Measurements from ENCODE around the gene KAZN. TPM values are rescaled to one million over a fixed set of nuclear protein-coding genes. Genes with fewer than 3 reads are reported as not detected.

Gene KAZN
- total RNA-seq, 1 experiment from 2014 or later, result 15.6 TPM

DNA sequence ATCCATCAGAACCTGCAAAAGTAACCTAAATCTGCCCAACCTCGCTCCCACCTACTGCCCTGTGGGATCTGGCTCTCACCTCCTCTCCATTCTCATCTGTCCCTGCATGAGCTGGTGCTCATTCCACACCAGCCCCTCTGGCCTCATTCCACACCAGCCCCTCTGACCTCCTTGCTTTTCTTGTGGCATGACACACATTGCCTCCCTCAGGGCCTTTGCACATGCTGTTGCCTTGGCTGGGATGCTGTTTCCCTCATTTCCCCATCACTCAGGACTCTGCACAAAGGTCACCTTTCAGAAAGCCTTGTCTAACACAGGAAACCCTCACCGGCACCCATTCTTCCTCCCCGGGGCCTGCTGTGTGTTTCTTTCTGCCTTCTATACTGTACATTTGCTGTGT, 197.1 kb downstream of the KAZN start:
- H3K9me2 ChIP-seq (ENCODE audit: insufficient read depth), result no peaks in the 10 kb centered on the region
- no peak overlapping the region for H3K4me2 ChIP-seq
- ChIA-PET CTCF (no interaction called here), POLR2A (ENCODE audit: unreplicated experiment) (no interaction called here)
- no peak overlapping the region for H2AFZ ChIP-seq
- no peaks in the 10 kb centered on the region for H3K79me2 ChIP-seq (ENCODE audit: low read depth)
- no peaks in the 10 kb centered on the region for H3K36me3 ChIP-seq (ENCODE audit: low read depth)
- intact Hi-C loops (cut with micrococcal nuclease; ENCODE audit: unreplicated experiment), result no loop called here
- H3K9me3 ChIP-seq (ENCODE audit: insufficient read depth, low read depth), result no peaks in the 10 kb centered on the region
- TF ChIP-seq, protein P1, sequence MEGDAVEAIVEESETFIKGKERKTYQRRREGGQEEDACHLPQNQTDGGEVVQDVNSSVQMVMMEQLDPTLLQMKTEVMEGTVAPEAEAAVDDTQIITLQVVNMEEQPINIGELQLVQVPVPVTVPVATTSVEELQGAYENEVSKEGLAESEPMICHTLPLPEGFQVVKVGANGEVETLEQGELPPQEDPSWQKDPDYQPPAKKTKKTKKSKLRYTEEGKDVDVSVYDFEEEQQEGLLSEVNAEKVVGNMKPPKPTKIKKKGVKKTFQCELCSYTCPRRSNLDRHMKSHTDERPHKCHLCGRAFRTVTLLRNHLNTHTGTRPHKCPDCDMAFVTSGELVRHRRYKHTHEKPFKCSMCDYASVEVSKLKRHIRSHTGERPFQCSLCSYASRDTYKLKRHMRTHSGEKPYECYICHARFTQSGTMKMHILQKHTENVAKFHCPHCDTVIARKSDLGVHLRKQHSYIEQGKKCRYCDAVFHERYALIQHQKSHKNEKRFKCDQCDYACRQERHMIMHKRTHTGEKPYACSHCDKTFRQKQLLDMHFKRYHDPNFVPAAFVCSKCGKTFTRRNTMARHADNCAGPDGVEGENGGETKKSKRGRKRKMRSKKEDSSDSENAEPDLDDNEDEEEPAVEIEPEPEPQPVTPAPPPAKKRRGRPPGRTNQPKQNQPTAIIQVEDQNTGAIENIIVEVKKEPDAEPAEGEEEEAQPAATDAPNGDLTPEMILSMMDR (conservative IDR thresholded peaks at IDR 0.05), result no peak
- TF ChIP-seq EZH2 (IDR thresholded peaks at IDR 0.05; ENCODE audit: low read depth), result no peak
- H3K4me3 ChIP-seq, result no peak overlapping the region
- BruUV-seq (replicated peaks), result no TSS peak
- no peaks in the 10 kb centered on the region for H3K4me1 ChIP-seq (replicated peaks; ENCODE audit: insufficient read depth)
- H3F3A ChIP-seq (ENCODE audit: insufficient read depth, low read depth), result no peaks in the 10 kb centered on the region
- DNase-seq, result no peak
- no peak overlapping the region for H3K27ac ChIP-seq
- peaks cover 54% of the 10 kb centered on the region for H3K27me3 ChIP-seq (ENCODE audit: insufficient read depth, low read depth)
- no peaks in the 10 kb centered on the region for H4K20me1 ChIP-seq (ENCODE audit: insufficient read depth)

DNA sequence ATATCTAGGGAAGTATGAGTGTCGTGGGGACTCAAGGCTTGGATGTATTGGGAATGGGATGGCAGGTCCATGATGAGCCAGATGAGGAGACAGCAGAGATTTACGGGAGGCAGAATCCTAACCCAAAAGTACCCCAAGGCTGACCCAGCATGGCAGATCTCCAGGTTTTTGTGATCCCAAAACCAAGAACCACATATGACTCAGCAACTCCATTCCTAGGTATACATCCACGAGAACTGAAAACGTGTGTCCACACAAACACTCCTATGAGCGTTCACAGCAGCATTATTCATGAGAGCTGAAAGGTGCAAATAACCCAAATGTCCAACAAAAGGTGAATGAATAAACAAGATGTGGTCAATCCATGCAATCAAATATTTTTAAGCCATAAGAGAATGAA, 201.5 kb downstream of the KAZN start:
- Histone ChIP-seq H3K4me2 (no peak overlapping the region), H3K4me1 (replicated peaks; ENCODE audit: insufficient read depth) (no peaks in the 10 kb centered on the region), H2AFZ (no peak overlapping the region), H4K20me1 (ENCODE audit: insufficient read depth) (no peaks in the 10 kb centered on the region), H3F3A (ENCODE audit: insufficient read depth, low read depth) (no peaks in the 10 kb centered on the region), H3K27me3 (ENCODE audit: insufficient read depth, low read depth) (peaks cover 56% of the 10 kb centered on the region), H3K9me3 (ENCODE audit: insufficient read depth, low read depth) (no peaks in the 10 kb centered on the region), H3K27ac (no peak overlapping the region), H3K4me3 (no peak overlapping the region), H3K79me2 (ENCODE audit: low read depth) (no peaks in the 10 kb centered on the region), H3K36me3 (ENCODE audit: low read depth) (no peaks in the 10 kb centered on the region), H3K9me2 (ENCODE audit: insufficient read depth) (no peaks in the 10 kb centered on the region)
- intact Hi-C loops (cut with micrococcal nuclease; ENCODE audit: unreplicated experiment), result no loop called here
- ChIA-PET CTCF (no interaction called here), POLR2A (ENCODE audit: unreplicated experiment) (no interaction called here)
- no peak for DNase-seq
- TF ChIP-seq EZH2 (IDR thresholded peaks at IDR 0.05; ENCODE audit: low read depth), result no peak
- TF ChIP-seq, protein P1 (conservative IDR thresholded peaks at IDR 0.05), result no peak
- no TSS peak for BruUV-seq (replicated peaks)

DNA sequence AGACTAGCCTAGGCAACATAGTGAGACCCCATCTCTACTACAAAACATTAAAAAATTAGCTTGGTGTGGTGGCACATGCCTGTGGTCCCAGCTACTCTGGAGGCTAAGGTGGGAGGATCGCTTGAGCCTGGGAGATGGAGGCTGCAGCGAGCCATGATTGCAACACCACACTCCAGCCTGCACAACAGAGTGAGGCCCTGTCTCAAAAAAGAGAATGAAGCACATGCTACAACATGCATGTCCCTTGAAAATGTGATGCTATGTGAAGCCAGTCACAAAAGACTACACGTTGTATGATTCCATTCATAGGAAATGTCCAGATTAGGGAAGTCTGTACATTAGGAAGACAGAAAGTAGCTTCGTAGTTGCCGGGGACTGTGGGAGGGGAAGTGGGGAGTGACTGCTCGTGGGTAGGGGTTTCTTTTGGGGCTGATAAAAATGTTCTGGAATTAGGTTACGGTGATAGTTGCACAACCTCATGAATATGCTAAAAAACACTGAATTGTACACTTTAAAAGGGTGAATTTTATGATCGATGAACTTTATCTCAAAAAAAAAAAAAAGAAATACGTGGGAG, 202.1 kb downstream of the KAZN start:
- BruUV-seq (replicated peaks), result no TSS peak
- TF ChIP-seq EZH2 (IDR thresholded peaks at IDR 0.05; ENCODE audit: low read depth), result no peak
- TF ChIP-seq, protein P1 (conservative IDR thresholded peaks at IDR 0.05), result no peak
- Histone ChIP-seq H3F3A (ENCODE audit: insufficient read depth, low read depth) (no peaks in the 10 kb centered on the region), H2AFZ (no peak overlapping the region), H3K9me2 (ENCODE audit: insufficient read depth) (no peaks in the 10 kb centered on the region), H3K79me2 (ENCODE audit: low read depth) (no peaks in the 10 kb centered on the region), H4K20me1 (ENCODE audit: insufficient read depth) (no peaks in the 10 kb centered on the region), H3K4me3 (no peak overlapping the region), H3K4me1 (replicated peaks; ENCODE audit: insufficient read depth) (no peaks in the 10 kb centered on the region), H3K9me3 (ENCODE audit: insufficient read depth, low read depth) (no peaks in the 10 kb centered on the region), H3K4me2 (no peak overlapping the region), H3K36me3 (ENCODE audit: low read depth) (no peaks in the 10 kb centered on the region), H3K27ac (no peak overlapping the region), H3K27me3 (ENCODE audit: insufficient read depth, low read depth) (peaks cover 52% of the 10 kb centered on the region)
- intact Hi-C loops (cut with micrococcal nuclease; ENCODE audit: unreplicated experiment), result no loop called here
- DNase-seq, result no peak
- CTCF ChIA-PET, result no interaction called here
- POLR2A ChIA-PET (ENCODE audit: unreplicated experiment), result no interaction called here
